Breast epithelium (tissue), 3 donors: ENCODE measurements around the gene ARMH4.

Experiments
- POLR2A ChIP-seq: fragments of 450-650 bp; IDR thresholded peaks from one replicate; pipeline ENCODE4 v1.6.1; 2016; ENCODE audit warnings: antibody characterized with exemption, mild to moderate bottlenecking, moderate library complexity
- POLR2AphosphoS5 ChIP-seq, 3 donors: sonication (generic); formaldehyde crosslinking; IDR thresholded peaks; one replicate each; pipeline ENCODE4 v1.6.1; 2017; ENCODE audit warnings: antibody characterized with exemption in 3 of 3
- TF ChIP-seq, protein P1 (sequence below), 3 donors: fragments of 450-650 bp; IDR thresholded peaks; one replicate each; pipeline ENCODE4 v1.5.1; 2016 to 2017; ENCODE audit warnings: antibody characterized with exemption in 3 of 3, mild to moderate bottlenecking in 3 of 3, moderate library complexity in 3 of 3

DNA sequence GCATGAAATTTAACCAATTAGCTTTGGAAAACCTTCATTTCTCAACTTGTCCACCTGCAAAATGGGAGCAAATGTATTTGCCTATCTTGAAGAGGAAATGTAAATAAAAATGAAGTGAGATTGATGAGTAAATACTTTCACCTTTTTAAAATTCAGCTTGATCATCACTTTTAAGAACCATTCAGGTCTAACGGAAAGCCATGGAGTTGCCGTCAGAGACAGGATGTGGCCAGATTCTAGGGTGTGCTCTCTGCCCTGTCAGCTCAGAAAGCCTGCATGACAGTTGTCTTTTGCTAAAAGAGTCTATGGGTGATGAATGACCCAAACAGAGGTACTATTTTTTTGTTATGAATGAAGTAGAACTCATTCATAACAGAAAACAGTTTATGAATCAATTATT is 181.8 kb downstream of the ARMH4 start:
- TF ChIP-seq POLR2A: no peak
- no peak for TF ChIP-seq POLR2AphosphoS5 (IDR thresholded peaks at IDR 0.05)
- TF ChIP-seq, protein P1, sequence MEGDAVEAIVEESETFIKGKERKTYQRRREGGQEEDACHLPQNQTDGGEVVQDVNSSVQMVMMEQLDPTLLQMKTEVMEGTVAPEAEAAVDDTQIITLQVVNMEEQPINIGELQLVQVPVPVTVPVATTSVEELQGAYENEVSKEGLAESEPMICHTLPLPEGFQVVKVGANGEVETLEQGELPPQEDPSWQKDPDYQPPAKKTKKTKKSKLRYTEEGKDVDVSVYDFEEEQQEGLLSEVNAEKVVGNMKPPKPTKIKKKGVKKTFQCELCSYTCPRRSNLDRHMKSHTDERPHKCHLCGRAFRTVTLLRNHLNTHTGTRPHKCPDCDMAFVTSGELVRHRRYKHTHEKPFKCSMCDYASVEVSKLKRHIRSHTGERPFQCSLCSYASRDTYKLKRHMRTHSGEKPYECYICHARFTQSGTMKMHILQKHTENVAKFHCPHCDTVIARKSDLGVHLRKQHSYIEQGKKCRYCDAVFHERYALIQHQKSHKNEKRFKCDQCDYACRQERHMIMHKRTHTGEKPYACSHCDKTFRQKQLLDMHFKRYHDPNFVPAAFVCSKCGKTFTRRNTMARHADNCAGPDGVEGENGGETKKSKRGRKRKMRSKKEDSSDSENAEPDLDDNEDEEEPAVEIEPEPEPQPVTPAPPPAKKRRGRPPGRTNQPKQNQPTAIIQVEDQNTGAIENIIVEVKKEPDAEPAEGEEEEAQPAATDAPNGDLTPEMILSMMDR (IDR thresholded peaks at IDR 0.05): no peak
